ENCODE data around the gene OLFM1. TPM values are rescaled to one million over a fixed set of nuclear protein-coding genes. Genes with fewer than 3 reads are reported as not detected.

OLFM1 gene
- total RNA-seq, 4 donors from 2014 or later, result 12.1 to 31.4 (median 23.2) TPM

DNA sequence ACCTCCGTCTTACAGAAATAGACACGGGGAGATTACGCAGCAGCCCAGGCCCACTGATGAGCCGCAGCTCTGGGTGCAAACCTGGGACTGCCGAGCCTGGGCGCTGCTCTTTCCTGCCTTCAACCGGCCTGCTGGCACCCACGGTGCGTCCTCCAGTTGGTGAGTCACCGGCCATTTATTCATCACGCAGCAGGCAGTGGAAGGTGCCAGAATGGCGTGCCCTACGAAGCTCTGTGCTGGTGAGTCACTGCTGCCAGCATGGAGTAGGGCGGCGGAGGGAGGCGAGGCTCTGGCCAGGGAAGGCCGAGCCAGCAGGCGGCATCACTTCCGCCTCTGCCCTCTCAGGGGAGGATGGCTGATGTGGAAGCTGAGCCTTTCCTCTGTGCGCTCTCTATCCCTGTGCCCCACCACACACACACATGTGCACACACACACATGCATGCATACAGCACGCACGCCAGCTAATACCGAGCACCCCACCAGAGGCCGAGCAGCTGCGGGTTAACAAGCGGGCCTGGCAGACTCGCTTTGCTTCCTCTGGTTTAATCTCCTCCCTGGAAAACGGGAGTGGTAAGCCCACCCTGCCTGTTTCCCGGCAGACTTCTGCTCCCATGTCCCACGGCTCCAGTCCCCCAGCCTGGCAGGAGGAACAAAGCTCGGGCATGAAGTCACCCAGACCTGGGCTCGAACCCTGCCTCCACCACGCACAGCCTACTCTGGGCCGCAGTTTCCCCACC, 39.2 kb downstream of the OLFM1 start:
- peak; percentile 52 for ATAC-seq (ENCODE audit: low FRiP score)
- TF ChIP-seq CTCF (IDR thresholded peaks at IDR 0.05), result no peak
- no peak for DNase-seq (ENCODE audit: low spot score)

DNA sequence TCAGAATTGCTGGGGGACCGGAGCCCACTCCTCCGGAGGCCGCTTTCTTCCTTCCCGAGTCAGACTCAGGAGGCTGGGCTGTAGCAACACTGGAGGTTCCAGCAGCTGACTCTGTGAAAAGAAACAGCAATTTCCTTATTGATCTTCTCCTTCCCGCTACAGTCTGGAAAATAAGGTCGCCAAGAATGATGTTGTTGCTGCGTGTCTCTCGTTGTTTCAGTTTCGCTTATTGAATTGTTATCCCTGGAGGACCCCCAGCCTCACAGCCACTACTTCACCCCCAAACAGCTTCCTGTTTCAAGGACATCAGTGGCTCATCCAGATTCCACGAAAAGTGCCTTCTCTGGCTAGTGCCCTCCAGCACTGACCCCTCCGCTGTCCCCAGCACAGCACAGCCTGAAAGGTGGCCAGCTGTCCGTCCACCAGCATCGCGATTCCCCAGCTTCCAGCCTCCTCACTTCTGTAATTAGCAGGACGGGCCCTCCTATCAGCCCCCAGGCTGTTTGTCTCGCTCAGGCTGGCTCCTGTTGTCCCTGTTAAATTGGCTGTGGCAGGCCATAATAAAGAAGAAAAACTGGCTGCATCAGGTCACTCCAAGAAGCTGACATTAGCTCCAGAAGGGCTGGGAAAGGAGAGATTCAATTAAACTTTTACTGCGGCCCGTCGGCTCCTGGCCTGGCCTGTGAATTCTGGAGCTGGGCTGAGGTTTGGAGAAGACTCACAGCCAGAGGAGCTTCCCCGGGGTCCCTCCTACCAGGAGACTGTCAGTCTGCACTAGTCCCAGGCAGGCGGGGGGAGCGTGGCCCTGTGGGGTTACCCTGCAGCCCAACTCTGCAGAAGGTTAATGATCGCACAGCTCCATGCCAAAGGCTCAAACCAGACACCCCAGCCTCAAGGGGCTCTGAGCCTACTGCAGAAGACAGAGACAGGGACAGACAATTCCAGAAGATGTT, 40.5 kb downstream of the OLFM1 start:
- no peak for DNase-seq (ENCODE audit: low spot score)
- TF ChIP-seq CTCF (IDR thresholded peaks at IDR 0.05), result no peak
- ATAC-seq (ENCODE audit: low FRiP score), result no peak

GRCh38 chr9:135129137-135129695, 41.7 kb downstream of the OLFM1 start:
- no peak for TF ChIP-seq CTCF (IDR thresholded peaks at IDR 0.05)
- DNase-seq (ENCODE audit: low spot score) (no peak), ATAC-seq (ENCODE audit: low FRiP score) (no peak)

GRCh38 chr9:135130207-135130976, 42.9 kb downstream of the OLFM1 start:
- ATAC-seq (ENCODE audit: low FRiP score), result peak; percentile 17
- no peak for TF ChIP-seq CTCF (IDR thresholded peaks at IDR 0.05)
- no peak for DNase-seq (ENCODE audit: low spot score)

GRCh38 chr9:135131488-135131887, 44.0 kb downstream of the OLFM1 start:
- no peak for DNase-seq (ENCODE audit: low spot score)
- ATAC-seq (ENCODE audit: low FRiP score), result no peak
- TF ChIP-seq CTCF (IDR thresholded peaks at IDR 0.05), result no peak

DNA sequence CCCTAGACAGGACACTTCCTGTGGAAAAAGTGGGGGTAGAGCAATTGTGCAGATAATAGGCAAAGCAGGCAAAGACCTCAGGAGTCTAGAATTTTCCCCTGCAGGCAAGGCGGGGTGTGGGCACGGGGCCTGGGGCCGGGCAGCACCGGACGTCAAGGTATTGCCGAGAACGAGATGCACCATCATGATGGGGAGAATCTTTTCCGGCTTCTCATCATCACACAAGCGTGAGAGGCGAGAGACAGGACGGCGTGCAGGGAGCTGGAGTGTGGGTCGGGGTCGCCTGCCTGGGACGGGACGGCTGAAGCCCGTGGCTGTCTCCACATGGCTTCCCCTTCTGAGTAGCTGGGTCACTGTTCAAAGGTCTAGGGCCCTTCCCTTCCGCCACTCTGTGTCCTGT, 44.5 kb downstream of the OLFM1 start:
- TF ChIP-seq CTCF (IDR thresholded peaks at IDR 0.05), result no peak
- DNase-seq (ENCODE audit: low spot score) (no peak), ATAC-seq (ENCODE audit: low FRiP score) (no peak)
